Neuronal stem cell (in vitro differentiated cells): ENCODE data around the gene SEC22B.
"Not testable (repeated sequence)": the region's sequence is repeated elsewhere in the genome, so short reads cannot be mapped to it uniquely, and the experiment has no call there.

ENCODE experiments used
- DNase-seq: peaks from one replicate; pipeline ENCODE4 v3.0.0-alpha.2; 2013; ENCODE audit warnings: low spot score
- H2AFZ ChIP-seq: one replicate; pipeline ENCODE4 v1.6.1; 2013; ENCODE audit warnings: mild to moderate bottlenecking, low read length, inconsistent platforms
- H2AK5ac ChIP-seq: 2 replicates; pipeline ENCODE4 v1.6.1; 2013; ENCODE audit warnings: low read depth, mild to moderate bottlenecking, inconsistent platforms, low read length, moderate library complexity, mixed read lengths
- H2BK120ac ChIP-seq: 2 replicates; pipeline ENCODE4 v1.6.1; 2013; ENCODE audit warnings: low read depth, mild to moderate bottlenecking, inconsistent platforms, low read length, moderate library complexity, mixed read lengths
- H2BK12ac ChIP-seq: one replicate; pipeline ENCODE4 v1.6.1; 2013; ENCODE audit warnings: low read length, inconsistent platforms
- H2BK15ac ChIP-seq: 2 replicates; pipeline ENCODE4 v1.6.1; 2013; ENCODE audit warnings: mild to moderate bottlenecking, low read length, inconsistent platforms, mixed read lengths
- H2BK5ac ChIP-seq: one replicate; pipeline ENCODE4 v1.6.1; 2013; ENCODE audit warnings: inconsistent platforms, mild to moderate bottlenecking, low read length, moderate library complexity
- H3K14ac ChIP-seq: one replicate; pipeline ENCODE4 v1.6.1; 2013; ENCODE audit warnings: low read length, inconsistent platforms
- H3K18ac ChIP-seq: 2 replicates; pipeline ENCODE4 v1.6.1; 2013; ENCODE audit warnings: low read length, inconsistent platforms
- H3K23ac ChIP-seq: 2 replicates; pipeline ENCODE4 v1.6.1; 2013; ENCODE audit warnings: low read depth, mild to moderate bottlenecking, mixed read lengths, low read length, inconsistent platforms; ENCODE audit not compliant: poor library complexity
- H3K27ac ChIP-seq: replicated peaks from 3 replicates; pipeline ENCODE4 v1.5.1; 2013; ENCODE audit warnings: low read length, inconsistent platforms
- H3K27me3 ChIP-seq, 3 experiments: 2 replicates each; pipeline ENCODE4 v1.6.1; 2013; ENCODE audit warnings: low read length in 3 of 3, mild to moderate bottlenecking in 2 of 3, inconsistent platforms in 1 of 3, low read depth in 1 of 3, mixed read lengths in 1 of 3, moderate library complexity in 1 of 3; ENCODE audit not compliant: control insufficient read depth in 3 of 3, insufficient read depth in 3 of 3
- H3K36me3 ChIP-seq, 2 donors: replicated peaks in 1 of 2; 2 replicates each; pipeline ENCODE4 v1.6.1; 2013; ENCODE audit warnings: low read length in 2 of 2; ENCODE audit not compliant: control insufficient read depth in 2 of 2, insufficient read depth in 2 of 2
- H3K4ac ChIP-seq: 2 replicates; pipeline ENCODE4 v1.6.1; 2013; ENCODE audit warnings: inconsistent platforms, mild to moderate bottlenecking, low read length, moderate library complexity
- H3K4me1 ChIP-seq, 2 donors: 1 replicate in 1 of 2; 2 replicates in 1 of 2; pipeline ENCODE4 v1.6.1; 2013; ENCODE audit warnings: low read length in 2 of 2, low read depth in 1 of 2; ENCODE audit not compliant: control insufficient read depth in 2 of 2, insufficient read depth in 1 of 2
- H3K4me2 ChIP-seq: one replicate; pipeline ENCODE4 v1.6.1; 2013; ENCODE audit warnings: mild to moderate bottlenecking, low read length, inconsistent platforms; ENCODE audit not compliant: insufficient read depth, poor library complexity, severe bottlenecking
- H3K4me3 ChIP-seq, 2 donors: 2 replicates each; pipeline ENCODE4 v1.5.1; 2013; ENCODE audit warnings: low read length in 2 of 2, mild to moderate bottlenecking in 2 of 2, inconsistent platforms in 1 of 2, moderate library complexity in 1 of 2
- H3K79me1 ChIP-seq: one replicate; pipeline ENCODE4 v1.6.1; 2013; ENCODE audit warnings: low read depth, mild to moderate bottlenecking, inconsistent platforms, low read length, moderate library complexity
- H3K9ac ChIP-seq: one replicate; pipeline ENCODE4 v1.6.1; 2013; ENCODE audit warnings: mild to moderate bottlenecking, low read depth, low read length, inconsistent platforms; ENCODE audit not compliant: poor library complexity
- H3K9me3 ChIP-seq, 2 donors: replicated peaks in 1 of 2; 2 replicates each; pipeline versions ENCODE3 to v1.6.1; 2013; ENCODE audit warnings: low read length in 2 of 2, mild to moderate bottlenecking in 2 of 2, inconsistent platforms in 1 of 2, low read depth in 1 of 2, mixed read lengths in 1 of 2, moderate library complexity in 1 of 2; ENCODE audit not compliant: control insufficient read depth in 2 of 2, insufficient read depth in 1 of 2
- H4K8ac ChIP-seq: one replicate; pipeline ENCODE4 v1.6.1; 2013; ENCODE audit warnings: low read depth, mild to moderate bottlenecking, inconsistent platforms, low read length, moderate library complexity
- H4K91ac ChIP-seq: one replicate; pipeline ENCODE4 v1.6.1; 2013; ENCODE audit warnings: low read length, low read depth, mild to moderate bottlenecking, inconsistent platforms; ENCODE audit not compliant: poor library complexity
- WGBS, 2 donors: extraction: QIAGEN DNeasy Blood & Tissue Kit; methylation state at CpG; one replicate each; pipeline ENCODE4 v1.1.7; 2013; ENCODE audit warnings: missing lambda C conversion rate in 2 of 2, mixed read lengths in 1 of 2; ENCODE audit not compliant: insufficient read length in 2 of 2, insufficient replicate concordance in 1 of 2; ENCODE audit errors: extremely low coverage in 2 of 2; 5-methylcytosine and 5-hydroxymethylcytosine counted together

SEC22B gene

DNA sequence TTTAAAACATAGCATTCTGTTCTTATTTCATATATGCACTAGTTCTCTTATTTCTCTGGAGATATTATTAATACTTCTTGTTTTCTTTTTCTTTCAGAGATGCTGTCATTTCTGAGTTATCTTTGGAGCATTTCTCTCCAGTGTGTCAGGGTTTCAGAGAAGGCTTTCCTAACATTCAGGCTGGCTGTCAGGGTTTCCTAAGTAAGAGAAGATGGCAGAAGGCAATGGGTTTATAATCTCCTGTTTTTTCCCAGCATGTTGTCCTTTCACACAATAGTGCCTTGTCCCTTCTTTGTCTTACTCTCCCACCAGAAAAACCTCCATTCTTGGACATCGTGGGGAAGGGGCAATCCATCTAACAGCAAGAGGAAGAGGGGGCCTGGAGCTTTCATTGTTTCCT is 51.7 kb downstream of the SEC22B start:
- not testable (repeated sequence) for H3K18ac ChIP-seq, H3K4me3 ChIP-seq, H3K4me2 ChIP-seq, H3K27ac ChIP-seq, H2BK12ac ChIP-seq, H4K91ac ChIP-seq, H3K4ac ChIP-seq, H2BK120ac ChIP-seq, H2BK15ac ChIP-seq, H3K79me1 ChIP-seq, H2AK5ac ChIP-seq, H3K27me3 ChIP-seq, H3K4me1 ChIP-seq, DNase-seq, H3K36me3 ChIP-seq, H2AFZ ChIP-seq, H3K9me3 ChIP-seq, H3K14ac ChIP-seq, H3K23ac ChIP-seq, H2BK5ac ChIP-seq, H3K9ac ChIP-seq, H4K8ac ChIP-seq
- WGBS, 2 donors: no CpG with 5 or more reads among the region's 1 CpG

DNA sequence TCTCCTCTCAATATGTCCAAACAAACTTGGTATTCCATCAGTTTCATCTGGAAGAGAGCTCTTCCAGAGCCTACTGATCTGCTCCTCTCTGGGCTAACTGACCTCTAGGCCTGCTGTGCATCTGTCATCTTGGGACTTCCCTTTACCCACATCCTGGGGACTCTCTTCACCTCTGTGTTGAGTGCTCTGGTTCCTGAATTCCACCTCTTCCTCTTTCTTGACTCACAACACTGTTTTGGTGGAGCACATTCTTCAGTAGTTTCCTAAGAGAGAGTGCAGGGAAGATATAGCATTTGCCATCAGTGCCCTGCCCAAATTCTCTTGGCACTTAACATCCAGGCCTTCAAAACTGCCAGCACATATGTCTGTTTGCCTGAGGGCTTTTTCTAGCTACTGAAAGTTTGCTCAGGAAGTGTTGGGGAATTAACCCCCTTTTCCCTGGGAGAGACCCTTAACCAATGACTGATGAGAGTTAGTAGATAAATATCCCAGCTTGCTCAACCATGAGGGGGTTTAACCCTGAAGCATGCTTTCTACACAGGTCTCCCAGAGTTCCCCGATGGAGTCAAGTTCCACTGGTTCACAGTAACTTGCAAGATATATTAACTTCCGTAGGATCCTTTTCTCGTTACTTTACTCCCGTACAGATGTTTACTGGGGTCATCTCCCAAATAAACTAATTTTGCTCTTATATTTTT is 52.4 kb downstream of the SEC22B start:
- not testable (repeated sequence) for H2BK15ac ChIP-seq, H4K8ac ChIP-seq, H3K4me3 ChIP-seq, H3K27ac ChIP-seq, H3K14ac ChIP-seq, H2AK5ac ChIP-seq, H2AFZ ChIP-seq, H3K9me3 ChIP-seq, H2BK12ac ChIP-seq, H3K23ac ChIP-seq, H3K4me2 ChIP-seq, H3K9ac ChIP-seq, H3K36me3 ChIP-seq, DNase-seq, H3K79me1 ChIP-seq, H3K27me3 ChIP-seq, H3K4me1 ChIP-seq, H2BK5ac ChIP-seq, H3K4ac ChIP-seq, H3K18ac ChIP-seq, H2BK120ac ChIP-seq, H4K91ac ChIP-seq
- no CpG with 5 or more reads among the region's 4 CpGs for WGBS, 2 donors

DNA sequence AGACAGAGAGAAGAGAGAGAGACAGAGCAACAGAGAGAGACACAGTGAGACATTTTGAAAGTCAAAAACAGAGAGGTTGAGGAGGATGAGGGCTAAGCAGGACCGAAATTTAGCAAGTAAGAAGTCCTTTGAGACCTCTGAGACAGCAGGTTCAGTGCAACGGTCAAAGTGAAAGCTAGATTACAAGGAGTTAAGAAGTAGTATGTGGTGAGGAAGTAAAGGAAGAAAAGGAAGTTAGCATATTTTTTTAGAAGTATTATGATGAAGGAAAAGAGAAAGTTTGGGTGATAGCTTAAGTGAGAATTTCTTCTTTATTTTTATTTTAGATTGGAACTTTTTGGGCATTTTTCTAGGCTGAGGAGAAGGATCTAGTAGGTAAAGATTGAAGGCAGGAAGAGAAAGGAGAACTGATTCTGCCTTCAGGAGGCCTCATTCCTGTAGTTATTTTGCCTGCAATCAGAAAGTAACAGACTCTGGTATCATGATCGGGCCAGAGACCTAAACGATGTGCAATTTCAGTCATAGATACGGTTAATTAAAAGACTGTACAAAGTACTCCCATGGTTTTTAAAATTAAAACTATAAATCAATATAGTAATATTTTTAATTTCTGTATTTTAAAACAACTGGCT is 53.9 kb downstream of the SEC22B start:
- not testable (repeated sequence) for H4K8ac ChIP-seq, H2BK12ac ChIP-seq, H3K4me2 ChIP-seq, H3K9me3 ChIP-seq, H3K23ac ChIP-seq, H3K27ac ChIP-seq, H2BK15ac ChIP-seq, H3K4me3 ChIP-seq, H3K18ac ChIP-seq, H3K4me1 ChIP-seq, H3K4ac ChIP-seq, H2BK120ac ChIP-seq, H2AK5ac ChIP-seq, H3K14ac ChIP-seq, H2AFZ ChIP-seq, H3K27me3 ChIP-seq, H3K79me1 ChIP-seq, H3K9ac ChIP-seq, H3K36me3 ChIP-seq, DNase-seq, H2BK5ac ChIP-seq, H4K91ac ChIP-seq
- no CpG with 5 or more reads among the region's 5 CpGs for WGBS, 2 donors

DNA sequence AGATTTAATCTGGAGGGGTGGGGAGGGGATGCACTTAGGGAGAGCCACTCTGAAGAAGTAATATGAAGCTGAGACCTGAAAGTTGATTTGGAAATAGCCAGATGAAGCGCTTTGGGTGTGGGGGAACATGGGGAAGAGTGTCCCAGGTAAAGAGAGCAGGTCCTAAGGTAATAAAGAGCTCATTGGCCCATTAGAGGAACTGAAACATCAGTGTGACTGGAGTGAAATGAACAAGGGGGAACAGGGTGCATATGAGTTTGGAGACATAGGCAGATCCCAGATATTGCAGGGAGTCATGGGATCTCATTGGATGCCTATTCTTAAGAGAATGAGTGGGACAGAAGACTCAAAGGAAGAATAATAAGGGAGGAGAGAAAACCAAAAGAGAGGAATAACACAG is 54.5 kb downstream of the SEC22B start:
- not testable (repeated sequence) for H3K79me1 ChIP-seq
- no CpG with 5 or more reads among the region's 1 CpG for WGBS, 2 donors

More for the DNA sequence above, 54.5 kb downstream of the SEC22B start:
- not testable (repeated sequence) for DNase-seq, H3K23ac ChIP-seq, H3K9ac ChIP-seq, H3K36me3 ChIP-seq, H3K14ac ChIP-seq, H3K18ac ChIP-seq, H3K4me3 ChIP-seq, H2BK12ac ChIP-seq, H4K8ac ChIP-seq, H4K91ac ChIP-seq, H3K4me1 ChIP-seq, H3K9me3 ChIP-seq, H3K27ac ChIP-seq, H2AK5ac ChIP-seq, H2BK5ac ChIP-seq, H2AFZ ChIP-seq, H2BK15ac ChIP-seq, H3K4me2 ChIP-seq, H3K27me3 ChIP-seq, H2BK120ac ChIP-seq, H3K4ac ChIP-seq
